Mesodermal cell (in vitro differentiated cells): Measurements from ENCODE around the gene RNLS.
"Not testable (repeated sequence)": the region's sequence is repeated elsewhere in the genome, so short reads cannot be mapped to it uniquely, and the experiment has no call there.

ENCODE experiments used
- H3K27ac ChIP-seq: 2 replicates; pipeline ENCODE4 v1.7.0; 2013; ENCODE audit warnings: mild to moderate bottlenecking, low read depth, low read length, moderate library complexity; ENCODE audit not compliant: severe bottlenecking
- H3K36me3 ChIP-seq: 2 replicates; pipeline ENCODE4 v1.7.1; 2013; ENCODE audit warnings: mild to moderate bottlenecking, low read length, moderate library complexity; ENCODE audit not compliant: control insufficient read depth, insufficient read depth
- H3K4me1 ChIP-seq: one replicate; pipeline ENCODE4 v1.7.1; 2013; ENCODE audit warnings: mild to moderate bottlenecking, low read length; ENCODE audit not compliant: insufficient read depth, control insufficient read depth, poor library complexity, severe bottlenecking
- H3K4me3 ChIP-seq: 2 replicates; pipeline ENCODE4 v1.7.0; 2013; ENCODE audit warnings: low read length, control low read depth, mild to moderate bottlenecking; ENCODE audit not compliant: insufficient read depth, poor library complexity, severe bottlenecking; ENCODE audit errors: extremely low read depth
- H3K9me3 ChIP-seq: 2 replicates; pipeline ENCODE4 v1.7.1; 2013; ENCODE audit warnings: mild to moderate bottlenecking, low read length, moderate library complexity; ENCODE audit not compliant: control insufficient read depth
- WGBS, 2 experiments: methylation state at CpG; one replicate each; pipeline ENCODE4 v1.1.5; 2013; ENCODE audit warnings: missing lambda C conversion rate in 2 of 2; ENCODE audit not compliant: insufficient coverage in 2 of 2; 5-methylcytosine and 5-hydroxymethylcytosine counted together

The RNLS gene

GRCh38 chr10:88499569-88500470 lies 83.3 kb downstream of the RNLS start:
- peaks cover 7% of the 10 kb centered on the region for H3K4me1 ChIP-seq
- no peaks in the 10 kb centered on the region for H3K36me3 ChIP-seq
- H3K9me3 ChIP-seq: no peaks in the 10 kb centered on the region
- no peak overlapping the region for H3K4me3 ChIP-seq
- H3K27ac ChIP-seq: no peak overlapping the region
- WGBS, 2 experiments: 82 to 90% methylated on average over 2 to 4 of the region's 6 CpGs

- no peak overlapping the region for H3K4me3 ChIP-seq
- H3K36me3 ChIP-seq: no peaks in the 10 kb centered on the region
- peaks cover 7% of the 10 kb centered on the region for H3K4me1 ChIP-seq
- WGBS, 2 experiments: no CpG with 5 or more reads among the region's 1 CpG
- no peak overlapping the region for H3K27ac ChIP-seq
- H3K9me3 ChIP-seq: no peaks in the 10 kb centered on the region
Observed at GRCh38 chr10:88497913-88498312, 85.2 kb downstream of the RNLS start.

- no peak overlapping the region for H3K4me3 ChIP-seq
- H3K36me3 ChIP-seq: no peaks in the 10 kb centered on the region
- peaks cover 1% of the 10 kb centered on the region for H3K4me1 ChIP-seq
- no peak overlapping the region for H3K27ac ChIP-seq
- H3K9me3 ChIP-seq: no peaks in the 10 kb centered on the region
Observed at GRCh38 chr10:88494537-88494936, 88.6 kb downstream of the RNLS start.

GRCh38 chr10:88493691-88494483 lies 89.2 kb downstream of the RNLS start:
- Histone ChIP-seq H3K4me3 (no peak overlapping the region), H3K27ac (no peak overlapping the region), H3K9me3 (no peaks in the 10 kb centered on the region), H3K36me3 (no peaks in the 10 kb centered on the region), H3K4me1 (no peaks in the 10 kb centered on the region)
- 58 to 77% methylated on average over 2 of the region's 3 CpGs for WGBS, 2 experiments

GRCh38 chr10:88491314-88491713 lies 91.8 kb downstream of the RNLS start:
- Histone ChIP-seq H3K4me3 (no peak overlapping the region), H3K27ac (no peak overlapping the region), H3K36me3 (no peaks in the 10 kb centered on the region), H3K4me1 (no peaks in the 10 kb centered on the region), H3K9me3 (no peaks in the 10 kb centered on the region)
- WGBS, 2 experiments: no CpG with 5 or more reads among the region's 1 CpG

- Histone ChIP-seq H3K27ac (no peak overlapping the region), H3K4me3 (no peak overlapping the region), H3K36me3 (no peaks in the 10 kb centered on the region), H3K9me3 (no peaks in the 10 kb centered on the region), H3K4me1 (no peaks in the 10 kb centered on the region)
- WGBS, 2 experiments: no CpG with 5 or more reads among the region's 4 CpGs
Observed at GRCh38 chr10:88490231-88490980, 92.7 kb downstream of the RNLS start.

- Histone ChIP-seq H3K4me3 (no peak overlapping the region), H3K9me3 (no peaks in the 10 kb centered on the region), H3K27ac (no peak overlapping the region), H3K36me3 (no peaks in the 10 kb centered on the region), H3K4me1 (no peaks in the 10 kb centered on the region)
- WGBS, 2 experiments: no CpG with 5 or more reads among the region's 1 CpG
Observed at GRCh38 chr10:88489107-88489506, 94.0 kb downstream of the RNLS start.

- WGBS, 2 experiments: 100% methylated on average over 2 of the region's 2 CpGs; no CpG with 5 or more reads in 1 of the 2 experiments
Observed at GRCh38 chr10:88486816-88487215, 96.3 kb downstream of the RNLS start.

GRCh38 chr10:88482220-88482619 lies 100.9 kb downstream of the RNLS start:
- H3K36me3 ChIP-seq: no peaks in the 10 kb centered on the region
- H3K4me1 ChIP-seq: no peaks in the 10 kb centered on the region
- no peaks in the 10 kb centered on the region for H3K9me3 ChIP-seq
- no peak overlapping the region for H3K27ac ChIP-seq
- 82 to 83% methylated on average over 1 of the region's 2 CpGs for WGBS, 2 experiments
- H3K4me3 ChIP-seq: no peak overlapping the region

More at GRCh38 chr10:88486816-88487215, 96.3 kb downstream of the RNLS start:
- not testable (repeated sequence) for H3K27ac ChIP-seq, H3K36me3 ChIP-seq, H3K9me3 ChIP-seq, H3K4me3 ChIP-seq, H3K4me1 ChIP-seq

- no peak overlapping the region for H3K4me3 ChIP-seq
- no peaks in the 10 kb centered on the region for H3K4me1 ChIP-seq
- H3K36me3 ChIP-seq: no peaks in the 10 kb centered on the region
- no peak overlapping the region for H3K27ac ChIP-seq
- WGBS, 2 experiments: 100% methylated on average over 2 of the region's 2 CpGs; no CpG with 5 or more reads in 1 of the 2 experiments
- no peaks in the 10 kb centered on the region for H3K9me3 ChIP-seq
Observed at GRCh38 chr10:88478256-88478655, 104.9 kb downstream of the RNLS start.
